WTC11 (cell line): ENCODE measurements around the gene OTOG.

ENCODE experiments used
- FOXJ3 ChIP-seq: sonication (generic); formaldehyde crosslinking; IDR thresholded peaks from 2 replicates; pipeline ENCODE4 v1.9.0; 2021; ENCODE audit warnings: missing genetic modification reagents, mild to moderate bottlenecking, borderline replicate concordance
- JUN ChIP-seq: sonication (generic); formaldehyde crosslinking; IDR thresholded peaks from 2 replicates; pipeline ENCODE4 v1.8.0; 2023; ENCODE audit warnings: mild to moderate bottlenecking, missing genetic modification reagents
- SMAD4 ChIP-seq: sonication (generic); formaldehyde crosslinking; IDR thresholded peaks from 2 replicates; pipeline ENCODE4 v1.8.0; 2022; ENCODE audit warnings: mild to moderate bottlenecking, missing genetic modification reagents
- ZNF138 ChIP-seq: sonication (generic); formaldehyde crosslinking; conservative IDR thresholded peaks from 2 replicates; pipeline ENCODE4 v1.8.1; 2022; ENCODE audit warnings: mild to moderate bottlenecking, moderate library complexity, missing genetic modification reagents
- TF ChIP-seq, protein P1 (sequence below): sonication (generic); formaldehyde crosslinking; IDR thresholded peaks from 2 replicates; pipeline ENCODE4 v1.8.1; 2023; ENCODE audit warnings: mild to moderate bottlenecking, moderate library complexity, missing genetic modification reagents
- TF ChIP-seq, protein P2 (sequence below): sonication (generic); formaldehyde crosslinking; conservative IDR thresholded peaks from 2 replicates; pipeline ENCODE4 v1.8.1; 2023; ENCODE audit warnings: mild to moderate bottlenecking, low read depth, missing genetic modification reagents, moderate library complexity

DNA sequence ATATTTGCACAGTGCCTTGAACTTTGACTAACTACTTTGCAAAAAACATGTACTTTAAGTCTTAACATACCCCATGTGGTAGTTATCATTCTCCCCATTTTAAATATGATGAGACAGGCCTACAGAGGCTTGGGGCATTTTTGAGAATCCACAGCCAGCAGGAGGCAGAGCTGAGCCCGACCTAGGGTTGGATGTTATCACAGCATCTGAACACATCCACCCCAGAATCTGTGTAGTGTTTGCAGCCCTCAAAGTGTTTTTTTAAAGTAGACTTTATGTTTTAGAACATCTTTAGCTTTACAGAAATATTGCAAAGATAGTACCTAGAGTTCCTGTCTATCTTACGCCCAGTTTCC, 17.6 kb downstream of the OTOG start:
- TF ChIP-seq SMAD4 (CRISPR knock-in tag) (no peak), JUN (CRISPR knock-in tag) (no peak), FOXJ3 (CRISPR knock-in tag) (no peak), ZNF138 (no peak)
- TF ChIP-seq, protein P1, sequence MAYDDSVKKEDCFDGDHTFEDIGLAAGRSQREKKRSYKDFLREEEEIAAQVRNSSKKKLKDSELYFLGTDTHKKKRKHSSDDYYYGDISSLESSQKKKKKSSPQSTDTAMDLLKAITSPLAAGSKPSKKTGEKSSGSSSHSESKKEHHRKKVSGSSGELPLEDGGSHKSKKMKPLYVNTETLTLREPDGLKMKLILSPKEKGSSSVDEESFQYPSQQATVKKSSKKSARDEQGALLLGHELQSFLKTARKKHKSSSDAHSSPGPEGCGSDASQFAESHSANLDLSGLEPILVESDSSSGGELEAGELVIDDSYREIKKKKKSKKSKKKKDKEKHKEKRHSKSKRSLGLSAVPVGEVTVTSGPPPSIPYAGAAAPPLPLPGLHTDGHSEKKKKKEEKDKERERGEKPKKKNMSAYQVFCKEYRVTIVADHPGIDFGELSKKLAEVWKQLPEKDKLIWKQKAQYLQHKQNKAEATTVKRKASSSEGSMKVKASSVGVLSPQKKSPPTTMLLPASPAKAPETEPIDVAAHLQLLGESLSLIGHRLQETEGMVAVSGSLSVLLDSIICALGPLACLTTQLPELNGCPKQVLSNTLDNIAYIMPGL, result no peak
- TF ChIP-seq, protein P2, sequence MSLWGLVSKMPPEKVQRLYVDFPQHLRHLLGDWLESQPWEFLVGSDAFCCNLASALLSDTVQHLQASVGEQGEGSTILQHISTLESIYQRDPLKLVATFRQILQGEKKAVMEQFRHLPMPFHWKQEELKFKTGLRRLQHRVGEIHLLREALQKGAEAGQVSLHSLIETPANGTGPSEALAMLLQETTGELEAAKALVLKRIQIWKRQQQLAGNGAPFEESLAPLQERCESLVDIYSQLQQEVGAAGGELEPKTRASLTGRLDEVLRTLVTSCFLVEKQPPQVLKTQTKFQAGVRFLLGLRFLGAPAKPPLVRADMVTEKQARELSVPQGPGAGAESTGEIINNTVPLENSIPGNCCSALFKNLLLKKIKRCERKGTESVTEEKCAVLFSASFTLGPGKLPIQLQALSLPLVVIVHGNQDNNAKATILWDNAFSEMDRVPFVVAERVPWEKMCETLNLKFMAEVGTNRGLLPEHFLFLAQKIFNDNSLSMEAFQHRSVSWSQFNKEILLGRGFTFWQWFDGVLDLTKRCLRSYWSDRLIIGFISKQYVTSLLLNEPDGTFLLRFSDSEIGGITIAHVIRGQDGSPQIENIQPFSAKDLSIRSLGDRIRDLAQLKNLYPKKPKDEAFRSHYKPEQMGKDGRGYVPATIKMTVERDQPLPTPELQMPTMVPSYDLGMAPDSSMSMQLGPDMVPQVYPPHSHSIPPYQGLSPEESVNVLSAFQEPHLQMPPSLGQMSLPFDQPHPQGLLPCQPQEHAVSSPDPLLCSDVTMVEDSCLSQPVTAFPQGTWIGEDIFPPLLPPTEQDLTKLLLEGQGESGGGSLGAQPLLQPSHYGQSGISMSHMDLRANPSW (CRISPR knock-in tag), result no peak
